Lower leg skin (tissue), 3 donors: ENCODE data around the gene NOL3.

Source experiments
- POLR2A ChIP-seq, 2 donors: fragments of 450-650 bp; IDR thresholded peaks; one replicate each; pipeline ENCODE4 v1.6.1; 2016 to 2017; ENCODE audit warnings: antibody characterized with exemption in 2 of 2, mild to moderate bottlenecking in 1 of 2, moderate library complexity in 1 of 2
- TF ChIP-seq, protein P1 (sequence below), 3 donors: fragments of 450-650 bp; IDR thresholded peaks; one replicate each; pipeline ENCODE4 v1.5.1; 2016; ENCODE audit warnings: antibody characterized with exemption in 3 of 3, mild to moderate bottlenecking in 3 of 3, moderate library complexity in 2 of 3

- TF ChIP-seq, protein P1, sequence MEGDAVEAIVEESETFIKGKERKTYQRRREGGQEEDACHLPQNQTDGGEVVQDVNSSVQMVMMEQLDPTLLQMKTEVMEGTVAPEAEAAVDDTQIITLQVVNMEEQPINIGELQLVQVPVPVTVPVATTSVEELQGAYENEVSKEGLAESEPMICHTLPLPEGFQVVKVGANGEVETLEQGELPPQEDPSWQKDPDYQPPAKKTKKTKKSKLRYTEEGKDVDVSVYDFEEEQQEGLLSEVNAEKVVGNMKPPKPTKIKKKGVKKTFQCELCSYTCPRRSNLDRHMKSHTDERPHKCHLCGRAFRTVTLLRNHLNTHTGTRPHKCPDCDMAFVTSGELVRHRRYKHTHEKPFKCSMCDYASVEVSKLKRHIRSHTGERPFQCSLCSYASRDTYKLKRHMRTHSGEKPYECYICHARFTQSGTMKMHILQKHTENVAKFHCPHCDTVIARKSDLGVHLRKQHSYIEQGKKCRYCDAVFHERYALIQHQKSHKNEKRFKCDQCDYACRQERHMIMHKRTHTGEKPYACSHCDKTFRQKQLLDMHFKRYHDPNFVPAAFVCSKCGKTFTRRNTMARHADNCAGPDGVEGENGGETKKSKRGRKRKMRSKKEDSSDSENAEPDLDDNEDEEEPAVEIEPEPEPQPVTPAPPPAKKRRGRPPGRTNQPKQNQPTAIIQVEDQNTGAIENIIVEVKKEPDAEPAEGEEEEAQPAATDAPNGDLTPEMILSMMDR (IDR thresholded peaks at IDR 0.05), result no peak
- TF ChIP-seq POLR2A (IDR thresholded peaks at IDR 0.05), result no peak
These were observed 33.7 kb downstream of the NOL3 start for GRCh38 chr16:67204076-67204475.
